ENCODE results near the gene AGAP2.

AGAP2 gene

GRCh38 chr12:57712701-57713100 lies 25.8 kb downstream of the AGAP2 start:
- Histone ChIP-seq H3K27me3 (ENCODE audit: insufficient read depth, poor library complexity, severe bottlenecking) (no peaks in the 10 kb centered on the region), H3K27ac (ENCODE audit: poor library complexity, severe bottlenecking) (no peak overlapping the region), H3K4me3 (ENCODE audit: severe bottlenecking) (no peak overlapping the region), H3K36me3 (ENCODE audit: low read depth) (peaks cover 30% of the 10 kb centered on the region), H3K9me3 (ENCODE audit: severe bottlenecking) (no peaks in the 10 kb centered on the region), H3K4me1 (ENCODE audit: insufficient read depth, poor library complexity, severe bottlenecking) (no peaks in the 10 kb centered on the region)
- ATAC-seq (ENCODE audit: low read depth) = no peak
- DNase-seq (ENCODE audit: low spot score) = no peak
- TF ChIP-seq, protein P1, sequence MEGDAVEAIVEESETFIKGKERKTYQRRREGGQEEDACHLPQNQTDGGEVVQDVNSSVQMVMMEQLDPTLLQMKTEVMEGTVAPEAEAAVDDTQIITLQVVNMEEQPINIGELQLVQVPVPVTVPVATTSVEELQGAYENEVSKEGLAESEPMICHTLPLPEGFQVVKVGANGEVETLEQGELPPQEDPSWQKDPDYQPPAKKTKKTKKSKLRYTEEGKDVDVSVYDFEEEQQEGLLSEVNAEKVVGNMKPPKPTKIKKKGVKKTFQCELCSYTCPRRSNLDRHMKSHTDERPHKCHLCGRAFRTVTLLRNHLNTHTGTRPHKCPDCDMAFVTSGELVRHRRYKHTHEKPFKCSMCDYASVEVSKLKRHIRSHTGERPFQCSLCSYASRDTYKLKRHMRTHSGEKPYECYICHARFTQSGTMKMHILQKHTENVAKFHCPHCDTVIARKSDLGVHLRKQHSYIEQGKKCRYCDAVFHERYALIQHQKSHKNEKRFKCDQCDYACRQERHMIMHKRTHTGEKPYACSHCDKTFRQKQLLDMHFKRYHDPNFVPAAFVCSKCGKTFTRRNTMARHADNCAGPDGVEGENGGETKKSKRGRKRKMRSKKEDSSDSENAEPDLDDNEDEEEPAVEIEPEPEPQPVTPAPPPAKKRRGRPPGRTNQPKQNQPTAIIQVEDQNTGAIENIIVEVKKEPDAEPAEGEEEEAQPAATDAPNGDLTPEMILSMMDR (IDR thresholded peaks at IDR 0.05; ENCODE audit: poor library complexity, severe bottlenecking) = no peak

- TF ChIP-seq, protein P1 (IDR thresholded peaks at IDR 0.05; ENCODE audit: poor library complexity, severe bottlenecking) = no peak
- no peak for DNase-seq (ENCODE audit: low spot score)
- Histone ChIP-seq H3K27ac (ENCODE audit: poor library complexity, severe bottlenecking) (no peak overlapping the region), H3K9me3 (ENCODE audit: severe bottlenecking) (peaks cover 7% of the 10 kb centered on the region), H3K4me3 (ENCODE audit: severe bottlenecking) (no peak overlapping the region), H3K27me3 (ENCODE audit: insufficient read depth, poor library complexity, severe bottlenecking) (no peaks in the 10 kb centered on the region), H3K36me3 (ENCODE audit: low read depth) (peaks cover 43% of the 10 kb centered on the region), H3K4me1 (ENCODE audit: insufficient read depth, poor library complexity, severe bottlenecking) (no peaks in the 10 kb centered on the region)
- ATAC-seq (ENCODE audit: low read depth) = no peak
Measured at GRCh38 chr12:57708296-57708695, 30.2 kb downstream of the AGAP2 start.

DNA sequence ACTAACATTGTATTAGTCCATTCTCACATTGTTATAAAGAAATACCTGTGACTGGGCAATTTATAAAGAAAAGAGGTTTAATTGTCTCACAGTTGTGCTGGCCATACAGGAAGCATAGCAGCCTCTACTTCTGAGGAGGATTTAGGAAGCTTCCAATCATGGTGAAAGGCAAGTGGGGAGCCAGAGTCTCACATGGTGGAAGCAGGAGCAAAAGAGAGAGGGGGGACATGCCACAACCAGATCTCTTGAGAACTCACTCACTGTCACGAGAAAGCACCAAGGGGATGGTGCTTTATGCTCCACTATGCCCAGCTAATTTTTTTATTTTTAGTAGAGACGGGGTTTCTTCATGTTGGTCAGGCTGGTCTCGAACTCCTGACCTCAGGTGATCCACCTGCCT lies 31.3 kb downstream of the AGAP2 start:
- TF ChIP-seq, protein P1 (IDR thresholded peaks at IDR 0.05; ENCODE audit: poor library complexity, severe bottlenecking) = no peak
- H3K4me1 ChIP-seq (ENCODE audit: insufficient read depth, poor library complexity, severe bottlenecking) = no peaks in the 10 kb centered on the region
- H3K9me3 ChIP-seq (ENCODE audit: severe bottlenecking) = peaks cover 7% of the 10 kb centered on the region
- ATAC-seq (ENCODE audit: low read depth) (no peak), DNase-seq (ENCODE audit: low spot score) (no peak)
- H3K4me3 ChIP-seq (ENCODE audit: severe bottlenecking) = no peak overlapping the region
- no peak overlapping the region for H3K27ac ChIP-seq (ENCODE audit: poor library complexity, severe bottlenecking)
- H3K27me3 ChIP-seq (ENCODE audit: insufficient read depth, poor library complexity, severe bottlenecking) = no peaks in the 10 kb centered on the region
- peaks cover 48% of the 10 kb centered on the region for H3K36me3 ChIP-seq (ENCODE audit: low read depth)

GRCh38 chr12:57700317-57700716 lies 38.2 kb downstream of the AGAP2 start:
- no peak for ATAC-seq (ENCODE audit: low read depth)
- Histone ChIP-seq H3K27me3 (ENCODE audit: insufficient read depth, poor library complexity, severe bottlenecking) (no peaks in the 10 kb centered on the region), H3K36me3 (ENCODE audit: low read depth) (peaks cover 61% of the 10 kb centered on the region), H3K27ac (ENCODE audit: poor library complexity, severe bottlenecking) (no peak overlapping the region), H3K4me3 (ENCODE audit: severe bottlenecking) (no peak overlapping the region), H3K9me3 (ENCODE audit: severe bottlenecking) (peaks cover 7% of the 10 kb centered on the region), H3K4me1 (ENCODE audit: insufficient read depth, poor library complexity, severe bottlenecking) (no peaks in the 10 kb centered on the region)
- no peak for DNase-seq (ENCODE audit: low spot score)
- TF ChIP-seq, protein P1 (IDR thresholded peaks at IDR 0.05; ENCODE audit: poor library complexity, severe bottlenecking) = no peak

- H3K4me1 ChIP-seq (ENCODE audit: insufficient read depth, poor library complexity, severe bottlenecking) = no peaks in the 10 kb centered on the region
- ATAC-seq (ENCODE audit: low read depth) = no peak
Measured at GRCh38 chr12:57698414-57698813, 40.1 kb downstream of the AGAP2 start.

More at GRCh38 chr12:57698414-57698813, 40.1 kb downstream of the AGAP2 start:
- H3K36me3 ChIP-seq (ENCODE audit: low read depth) = peaks cover 44% of the 10 kb centered on the region
- H3K27ac ChIP-seq (ENCODE audit: poor library complexity, severe bottlenecking) = no peak overlapping the region
- TF ChIP-seq, protein P1 (IDR thresholded peaks at IDR 0.05; ENCODE audit: poor library complexity, severe bottlenecking) = no peak
- H3K4me3 ChIP-seq (ENCODE audit: severe bottlenecking) = no peak overlapping the region
- H3K27me3 ChIP-seq (ENCODE audit: insufficient read depth, poor library complexity, severe bottlenecking) = no peaks in the 10 kb centered on the region
- no peaks in the 10 kb centered on the region for H3K9me3 ChIP-seq (ENCODE audit: severe bottlenecking)
- no peak for DNase-seq (ENCODE audit: low spot score)
